Activated T-helper 9 cell treated with anti-CD3 and anti-CD28 coated beads, Interleukin-2, amount 50 U/mL, for 16 hours (primary cell): ENCODE measurements around the gene SEC16B.

Experiments used
- DNase-seq: peaks from one replicate; pipeline ENCODE4 v3.0.0-alpha.2; 2020; ENCODE audit warnings: low read depth

Gene SEC16B

GRCh38 chr1:177907000-177907399, 62.9 kb downstream of the SEC16B start:
- DNase-seq: no peak

GRCh38 chr1:177905686-177906085, 64.2 kb downstream of the SEC16B start:
- no peak for DNase-seq

- no peak for DNase-seq
Observed at GRCh38 chr1:177902266-177902665, 67.6 kb downstream of the SEC16B start.

GRCh38 chr1:177897998-177898654, 71.7 kb downstream of the SEC16B start:
- no peak for DNase-seq

- no peak for DNase-seq
Observed at GRCh38 chr1:177897281-177897997, 72.4 kb downstream of the SEC16B start.
